Measurements from ENCODE around the gene UBQLN2.

DNA sequence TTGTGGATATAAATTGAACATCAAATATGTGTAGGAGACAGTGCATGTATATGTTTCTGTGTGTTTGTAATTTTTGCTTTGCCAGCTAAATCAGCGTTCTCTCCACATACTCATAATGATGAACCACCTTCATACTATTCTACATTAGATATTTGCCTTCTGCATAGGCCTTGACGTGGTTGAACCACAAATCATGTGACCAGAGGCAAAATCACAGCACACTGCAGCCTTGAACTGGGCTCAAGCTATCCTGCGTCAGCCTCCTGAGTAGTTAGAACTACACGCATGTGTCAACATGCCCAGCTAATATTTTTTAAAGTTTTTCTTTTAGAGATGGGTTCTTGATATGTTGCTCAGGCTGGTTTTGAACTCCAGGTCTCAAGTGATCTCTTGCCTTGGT is 9.5 kb downstream of the UBQLN2 start:
- TF ChIP-seq CTCF (IDR thresholded peaks at IDR 0.05; ENCODE audit: insufficient read depth, low read depth, low read length): no peak
- no peak for TF ChIP-seq EZH2 (IDR thresholded peaks at IDR 0.05; ENCODE audit: insufficient read depth, low read length)
